H7 (cell line): ENCODE data around the gene OARD1. TPM values are rescaled to one million over a fixed set of nuclear protein-coding genes. Genes with fewer than 3 reads are reported as not detected.
A peak's percentile ranks its signal among the peaks of the same experiment; 100 is the strongest.

Experiments used
- DNase-seq: peaks from one replicate; pipeline ENCODE4 v3.0.0; 2012
- H3K27me3 ChIP-seq: 2 replicates; pipeline ENCODE4 v1.6.0; 2011; ENCODE audit warnings: mild to moderate bottlenecking, low read length; ENCODE audit not compliant: control insufficient read depth, insufficient read depth
- H3K36me3 ChIP-seq: replicated peaks from 2 replicates; pipeline ENCODE4 v1.5.1; 2011; ENCODE audit warnings: low read length; ENCODE audit not compliant: control insufficient read depth, insufficient read depth
- H3K4me3 ChIP-seq: 2 replicates; pipeline ENCODE4 v1.5.1; 2011; ENCODE audit warnings: low read depth, mild to moderate bottlenecking, control low read depth, low read length, moderate library complexity; ENCODE audit not compliant: insufficient read depth
- total RNA-seq: library from RNA; depleted of rRNA; stranded (reverse); fragments of >200 nt; shearing (Covaris generic); gene quantifications from 2 replicates; pipeline ENCODE4 v1.2.3, GENCODE V29; 2014

OARD1 gene
- total RNA-seq, 1 experiment from 2014 or later, result 15.3 TPM

- Histone ChIP-seq H3K36me3 (peaks cover 23% of the 10 kb centered on the region), H3K27me3 (no peaks in the 10 kb centered on the region), H3K4me3 (no peak overlapping the region)
- no peak for DNase-seq
Observed at GRCh38 chr6:41085182-41085581, 13.0 kb upstream of the OARD1 start.

- Histone ChIP-seq H3K36me3 (peaks cover 25% of the 10 kb centered on the region), H3K27me3 (no peaks in the 10 kb centered on the region), H3K4me3 (no peak overlapping the region)
- DNase-seq, result no peak
Observed at GRCh38 chr6:41083072-41083471, 10.9 kb upstream of the OARD1 start.

- Histone ChIP-seq H3K36me3 (peaks cover 22% of the 10 kb centered on the region), H3K4me3 (no peak overlapping the region), H3K27me3 (no peaks in the 10 kb centered on the region)
- DNase-seq, result no peak
Observed at GRCh38 chr6:41080621-41081020, 8.5 kb upstream of the OARD1 start.

- no peak for DNase-seq
- Histone ChIP-seq H3K36me3 (peaks cover 21% of the 10 kb centered on the region), H3K4me3 (no peak overlapping the region), H3K27me3 (no peaks in the 10 kb centered on the region)
Observed at GRCh38 chr6:41079080-41079479, 6.9 kb upstream of the OARD1 start.

- no peak for DNase-seq
- Histone ChIP-seq H3K4me3 (no peak overlapping the region), H3K27me3 (no peaks in the 10 kb centered on the region), H3K36me3 (peaks cover 17% of the 10 kb centered on the region)
Observed at GRCh38 chr6:41078101-41078500, 5.9 kb upstream of the OARD1 start.

- no peak overlapping the region for H3K4me3 ChIP-seq
- peaks cover 17% of the 10 kb centered on the region for H3K36me3 ChIP-seq
- no peak for DNase-seq
- no peaks in the 10 kb centered on the region for H3K27me3 ChIP-seq
Observed at GRCh38 chr6:41077536-41077935, 5.4 kb upstream of the OARD1 start.

GRCh38 chr6:41075651-41076626, 3.8 kb upstream of the OARD1 start:
- DNase-seq, result no peak
- Histone ChIP-seq H3K36me3 (peaks cover 16% of the 10 kb centered on the region), H3K27me3 (no peaks in the 10 kb centered on the region), H3K4me3 (no peak overlapping the region)

- H3K4me3 ChIP-seq, result no peak overlapping the region
- H3K36me3 ChIP-seq, result peaks cover 10% of the 10 kb centered on the region
- no peak for DNase-seq
- no peaks in the 10 kb centered on the region for H3K27me3 ChIP-seq
Observed at GRCh38 chr6:41074692-41075436, 2.7 kb upstream of the OARD1 start.

- Histone ChIP-seq H3K4me3 (peak overlapping the region; percentile 82), H3K27me3 (no peaks in the 10 kb centered on the region), H3K36me3 (peaks cover 5% of the 10 kb centered on the region)
- no peak for DNase-seq
Observed at GRCh38 chr6:41073968-41074691, 2.0 kb upstream of the OARD1 start.

GRCh38 chr6:41073203-41073967, 1.2 kb upstream of the OARD1 start:
- Histone ChIP-seq H3K36me3 (no peaks in the 10 kb centered on the region; the same call in none of the 2 replicates), H3K4me3 (peak overlapping the region; percentile 82), H3K27me3 (no peaks in the 10 kb centered on the region)
- peak; percentile 92 for DNase-seq

GRCh38 chr6:41072836-41073202, 663 bp upstream of the OARD1 start, which contains the start of gene NFYA:
Gene NFYA, plus strand, starts transcription at chr6:41072974. Its CDS starts 6,116 bp downstream, at chr6:41079090.
- Histone ChIP-seq H3K4me3 (peak within 1 kb of the TSS; percentile 82), H3K27me3 (no peaks in the 10 kb centered on the region), H3K36me3 (no peaks in the 10 kb centered on the region; the same call in none of the 2 replicates)
- DNase-seq, result peak; percentile 97

GRCh38 chr6:41071501-41071922, 644 bp downstream of the OARD1 start:
- Histone ChIP-seq H3K36me3 (no peaks in the 10 kb centered on the region; the same call in none of the 2 replicates), H3K4me3 (peak overlapping the region; percentile 82), H3K27me3 (no peaks in the 10 kb centered on the region)
- DNase-seq, result peak; percentile 71

GRCh38 chr6:41066867-41067304, 5.3 kb downstream of the OARD1 start:
- peak; percentile 46 for DNase-seq
- peaks cover 2% of the 10 kb centered on the region; the same call in 1 of the 2 replicates for H3K36me3 ChIP-seq
- no peak overlapping the region for H3K4me3 ChIP-seq
- no peaks in the 10 kb centered on the region for H3K27me3 ChIP-seq
